Measurements from ENCODE around the gene HTT. TPM values are rescaled to one million over a fixed set of nuclear protein-coding genes. Genes with fewer than 3 reads are reported as not detected.

Gene HTT
- total and polyA plus RNA-seq, 2 of the 13 experiments (the other 11 are each of a cell fraction or from before 2014, with no cell fraction given) = 17.5 to 19.5 TPM

DNA sequence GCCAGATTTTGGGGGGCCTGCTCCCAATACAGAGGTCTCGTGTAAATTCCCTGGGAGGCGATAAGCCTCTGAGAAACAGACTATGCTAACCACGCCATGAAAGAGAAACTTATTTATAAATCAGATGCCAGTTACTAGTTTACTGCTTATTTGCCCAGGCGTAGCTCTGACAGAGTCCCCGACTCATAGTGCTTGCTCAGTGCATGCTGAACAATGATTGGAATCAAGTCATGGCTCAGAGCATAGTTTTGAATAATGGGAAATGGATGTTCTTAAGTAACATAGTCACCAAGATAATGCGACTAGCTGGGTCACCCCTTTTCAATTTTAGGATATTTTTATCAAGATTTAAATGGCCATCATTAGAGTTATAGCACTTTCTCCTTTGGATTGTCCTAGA lies 39.9 kb downstream of the HTT start (continued):
- TF ChIP-seq, protein P1, sequence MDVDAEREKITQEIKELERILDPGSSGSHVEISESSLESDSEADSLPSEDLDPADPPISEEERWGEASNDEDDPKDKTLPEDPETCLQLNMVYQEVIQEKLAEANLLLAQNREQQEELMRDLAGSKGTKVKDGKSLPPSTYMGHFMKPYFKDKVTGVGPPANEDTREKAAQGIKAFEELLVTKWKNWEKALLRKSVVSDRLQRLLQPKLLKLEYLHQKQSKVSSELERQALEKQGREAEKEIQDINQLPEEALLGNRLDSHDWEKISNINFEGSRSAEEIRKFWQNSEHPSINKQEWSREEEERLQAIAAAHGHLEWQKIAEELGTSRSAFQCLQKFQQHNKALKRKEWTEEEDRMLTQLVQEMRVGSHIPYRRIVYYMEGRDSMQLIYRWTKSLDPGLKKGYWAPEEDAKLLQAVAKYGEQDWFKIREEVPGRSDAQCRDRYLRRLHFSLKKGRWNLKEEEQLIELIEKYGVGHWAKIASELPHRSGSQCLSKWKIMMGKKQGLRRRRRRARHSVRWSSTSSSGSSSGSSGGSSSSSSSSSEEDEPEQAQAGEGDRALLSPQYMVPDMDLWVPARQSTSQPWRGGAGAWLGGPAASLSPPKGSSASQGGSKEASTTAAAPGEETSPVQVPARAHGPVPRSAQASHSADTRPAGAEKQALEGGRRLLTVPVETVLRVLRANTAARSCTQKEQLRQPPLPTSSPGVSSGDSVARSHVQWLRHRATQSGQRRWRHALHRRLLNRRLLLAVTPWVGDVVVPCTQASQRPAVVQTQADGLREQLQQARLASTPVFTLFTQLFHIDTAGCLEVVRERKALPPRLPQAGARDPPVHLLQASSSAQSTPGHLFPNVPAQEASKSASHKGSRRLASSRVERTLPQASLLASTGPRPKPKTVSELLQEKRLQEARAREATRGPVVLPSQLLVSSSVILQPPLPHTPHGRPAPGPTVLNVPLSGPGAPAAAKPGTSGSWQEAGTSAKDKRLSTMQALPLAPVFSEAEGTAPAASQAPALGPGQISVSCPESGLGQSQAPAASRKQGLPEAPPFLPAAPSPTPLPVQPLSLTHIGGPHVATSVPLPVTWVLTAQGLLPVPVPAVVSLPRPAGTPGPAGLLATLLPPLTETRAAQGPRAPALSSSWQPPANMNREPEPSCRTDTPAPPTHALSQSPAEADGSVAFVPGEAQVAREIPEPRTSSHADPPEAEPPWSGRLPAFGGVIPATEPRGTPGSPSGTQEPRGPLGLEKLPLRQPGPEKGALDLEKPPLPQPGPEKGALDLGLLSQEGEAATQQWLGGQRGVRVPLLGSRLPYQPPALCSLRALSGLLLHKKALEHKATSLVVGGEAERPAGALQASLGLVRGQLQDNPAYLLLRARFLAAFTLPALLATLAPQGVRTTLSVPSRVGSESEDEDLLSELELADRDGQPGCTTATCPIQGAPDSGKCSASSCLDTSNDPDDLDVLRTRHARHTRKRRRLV (CRISPR knock-in tag; IDR thresholded peaks at IDR 0.05) = no peak
- TF ChIP-seq TEAD2 (CRISPR knock-in tag; IDR thresholded peaks at IDR 0.05) (no peak), ELF3 (CRISPR knock-in tag; IDR thresholded peaks at IDR 0.05) (no peak)
- TF ChIP-seq, protein P2, sequence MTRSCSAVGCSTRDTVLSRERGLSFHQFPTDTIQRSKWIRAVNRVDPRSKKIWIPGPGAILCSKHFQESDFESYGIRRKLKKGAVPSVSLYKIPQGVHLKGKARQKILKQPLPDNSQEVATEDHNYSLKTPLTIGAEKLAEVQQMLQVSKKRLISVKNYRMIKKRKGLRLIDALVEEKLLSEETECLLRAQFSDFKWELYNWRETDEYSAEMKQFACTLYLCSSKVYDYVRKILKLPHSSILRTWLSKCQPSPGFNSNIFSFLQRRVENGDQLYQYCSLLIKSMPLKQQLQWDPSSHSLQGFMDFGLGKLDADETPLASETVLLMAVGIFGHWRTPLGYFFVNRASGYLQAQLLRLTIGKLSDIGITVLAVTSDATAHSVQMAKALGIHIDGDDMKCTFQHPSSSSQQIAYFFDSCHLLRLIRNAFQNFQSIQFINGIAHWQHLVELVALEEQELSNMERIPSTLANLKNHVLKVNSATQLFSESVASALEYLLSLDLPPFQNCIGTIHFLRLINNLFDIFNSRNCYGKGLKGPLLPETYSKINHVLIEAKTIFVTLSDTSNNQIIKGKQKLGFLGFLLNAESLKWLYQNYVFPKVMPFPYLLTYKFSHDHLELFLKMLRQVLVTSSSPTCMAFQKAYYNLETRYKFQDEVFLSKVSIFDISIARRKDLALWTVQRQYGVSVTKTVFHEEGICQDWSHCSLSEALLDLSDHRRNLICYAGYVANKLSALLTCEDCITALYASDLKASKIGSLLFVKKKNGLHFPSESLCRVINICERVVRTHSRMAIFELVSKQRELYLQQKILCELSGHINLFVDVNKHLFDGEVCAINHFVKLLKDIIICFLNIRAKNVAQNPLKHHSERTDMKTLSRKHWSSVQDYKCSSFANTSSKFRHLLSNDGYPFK (CRISPR knock-in tag; IDR thresholded peaks at IDR 0.05; ENCODE audit: borderline replicate concordance) = no peak

All from HepG2 (cell line).